HepG2 (cell line): Measurements from ENCODE around the gene SLC7A11. TPM values are rescaled to one million over a fixed set of nuclear protein-coding genes. Genes with fewer than 3 reads are reported as not detected.

Source experiments
- BCL6 ChIP-seq: IDR thresholded peaks from 2 replicates; pipeline ENCODE4 v1.6.1; 2016; ENCODE audit warnings: missing genetic modification reagents, missing compliant biosample characterization
- EP300 ChIP-seq, 3 experiments: sonication (generic) in 1 of 3; formaldehyde crosslinking in 1 of 3; IDR thresholded peaks; 2 replicates each; pipeline versions ENCODE4 v1.5.1 to v1.6.1; 2011 to 2020; ENCODE audit warnings: low read depth in 2 of 3, low read length in 2 of 3, borderline replicate concordance in 1 of 3, improper control_type of control experiment in 1 of 3, mild to moderate bottlenecking in 1 of 3, missing genetic modification reagents in 1 of 3, moderate library complexity in 1 of 3
- FOXO1 ChIP-seq: sonication (generic); formaldehyde crosslinking; IDR thresholded peaks from 2 replicates; pipeline ENCODE4 v1.4.0; 2020; ENCODE audit warnings: missing genetic modification reagents
- HNF4G ChIP-seq, 2 experiments: sonication (generic) in 1 of 2; formaldehyde crosslinking in 1 of 2; IDR thresholded peaks; 2 replicates each; pipeline versions ENCODE4 v1.4.0 to v1.6.1; 2011 to 2020; ENCODE audit warnings: borderline replicate concordance in 2 of 2, low read depth in 2 of 2, mild to moderate bottlenecking in 2 of 2, low read length in 1 of 2, missing genetic modification reagents in 1 of 2, moderate library complexity in 1 of 2
- JUNB ChIP-seq: sonication (generic); formaldehyde crosslinking; IDR thresholded peaks from 2 replicates; pipeline ENCODE4 v1.8.0; 2022; ENCODE audit warnings: missing genetic modification reagents, mild to moderate bottlenecking, borderline replicate concordance
- MATR3 ChIP-seq: sonication (generic); formaldehyde crosslinking; IDR thresholded peaks from 2 replicates; pipeline ENCODE4 v1.4.0; 2020; ENCODE audit warnings: missing genetic modification reagents
- SMAD3 ChIP-seq: sonication (generic); formaldehyde crosslinking; IDR thresholded peaks from 2 replicates; pipeline ENCODE4 v1.4.0; 2020; ENCODE audit warnings: missing genetic modification reagents
- ZBTB7A ChIP-seq: sonication (generic); formaldehyde crosslinking; IDR thresholded peaks from 2 replicates; pipeline ENCODE4 v1.8.0; 2022; ENCODE audit warnings: mild to moderate bottlenecking, missing genetic modification reagents
- ZFP37 ChIP-seq: sonication (generic); formaldehyde crosslinking; IDR thresholded peaks from 2 replicates; pipeline ENCODE4 v1.4.0; 2020; ENCODE audit warnings: missing genetic modification reagents, borderline replicate concordance
- ZNF619 ChIP-seq: sonication (generic); formaldehyde crosslinking; IDR thresholded peaks from 2 replicates; pipeline ENCODE4 v1.4.0; 2020; ENCODE audit warnings: mild to moderate bottlenecking, missing genetic modification reagents
- ZNF7 ChIP-seq: IDR thresholded peaks from 2 replicates; pipeline ENCODE4 v1.6.1; 2016; ENCODE audit warnings: missing biosample characterization, missing genetic modification reagents
- ZSCAN31 ChIP-seq: sonication (generic); formaldehyde crosslinking; IDR thresholded peaks from 2 replicates; pipeline ENCODE4 v1.5.0; 2020; ENCODE audit warnings: low read depth, mild to moderate bottlenecking, missing genetic modification reagents
- polyA plus RNA-seq, 8 experiments: library from polyadenylated mRNA; depleted of rRNA in 3 of 8; stranded (reverse) in 7 of 8; unstranded in 1 of 8; fragments of >200 nt; fragmentation: Illumina TruSeq in 4 of 8; extraction: Trizol in 4 of 8; gene quantifications; 2 replicates each; pipeline versions ENCODE4 v1.2.1 to v1.2.3, GENCODE V29; 2011 to 2016; ENCODE audit warnings: low read depth in 4 of 8, missing spikeins in 1 of 8, mixed read lengths in 1 of 8; ENCODE audit not compliant: insufficient read depth in 1 of 8
- total RNA-seq, 5 experiments: library from RNA; depleted of rRNA; stranded (reverse); fragments of >200 nt; fragmentation: Illumina TruSeq; extraction: Trizol; gene quantifications; 2 replicates each; pipeline ENCODE4 v1.2.3, GENCODE V29; 2016; ENCODE audit warnings: low read depth in 1 of 5
- TF ChIP-seq, protein P1 (sequence below): fragments of 450-650 bp; IDR thresholded peaks from 2 replicates; pipeline ENCODE4 v1.6.1; 2016
- TF ChIP-seq, protein P2 (sequence below): IDR thresholded peaks from 2 replicates; pipeline ENCODE4 v1.6.1; 2016
- TF ChIP-seq, protein P3 (sequence below): IDR thresholded peaks from 2 replicates; pipeline ENCODE4 v1.6.1; 2018; ENCODE audit warnings: missing genetic modification reagents
- TF ChIP-seq, protein P4 (sequence below): IDR thresholded peaks from 2 replicates; pipeline ENCODE4 v1.6.1; 2016; ENCODE audit warnings: low read depth, borderline replicate concordance
- TF ChIP-seq, protein P5 (sequence below), 2 experiments: fragments of 450-650 bp in 1 of 2; sonication (generic) in 1 of 2; formaldehyde crosslinking; IDR thresholded peaks; 2 replicates each; pipeline versions ENCODE4 v1.5.0 to v1.8.0; 2020 to 2022; ENCODE audit warnings: mild to moderate bottlenecking in 1 of 2, missing genetic modification reagents in 1 of 2
- TF ChIP-seq, protein P6 (sequence below): IDR thresholded peaks from 2 replicates; pipeline ENCODE4 v1.4.0; 2020; ENCODE audit warnings: mild to moderate bottlenecking, missing genetic modification reagents

SLC7A11 gene
- total and polyA plus RNA-seq, 2 of the 13 experiments (the other 11 are each of a cell fraction or from before 2014, with no cell fraction given) = 15.7 to 17.5 TPM

DNA sequence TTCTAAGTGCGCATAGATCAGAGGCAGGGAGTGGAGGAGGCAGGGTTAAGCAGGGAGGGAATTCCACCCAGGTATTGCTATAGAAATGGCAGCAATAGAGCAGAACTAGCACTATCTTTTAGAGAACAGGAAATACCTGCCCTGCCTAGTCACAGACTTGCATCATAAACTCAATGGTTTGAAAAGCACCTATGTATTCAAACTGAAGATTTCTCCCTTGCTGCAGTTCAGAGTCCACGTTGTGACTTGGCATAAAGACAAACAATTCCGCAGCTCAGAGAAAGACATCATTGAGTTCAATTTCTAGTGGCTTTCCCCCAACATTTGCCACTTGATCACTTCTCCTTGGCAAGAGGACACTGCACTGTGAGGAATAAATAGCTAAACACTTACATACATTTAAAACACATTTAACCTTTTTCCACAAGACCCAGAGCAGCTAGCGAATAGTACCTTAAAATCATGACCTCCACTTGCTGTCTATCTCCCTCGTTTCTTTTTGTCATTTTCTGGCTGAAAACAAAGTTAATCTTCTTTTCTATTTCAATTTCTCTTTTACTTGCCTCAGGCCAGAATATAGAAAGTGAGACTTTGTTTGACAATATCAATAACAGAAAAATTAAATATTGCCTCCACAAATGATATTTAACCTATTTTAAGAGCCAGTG, 42.4 kb downstream of the SLC7A11 start (continued):
- TF ChIP-seq, protein P1, sequence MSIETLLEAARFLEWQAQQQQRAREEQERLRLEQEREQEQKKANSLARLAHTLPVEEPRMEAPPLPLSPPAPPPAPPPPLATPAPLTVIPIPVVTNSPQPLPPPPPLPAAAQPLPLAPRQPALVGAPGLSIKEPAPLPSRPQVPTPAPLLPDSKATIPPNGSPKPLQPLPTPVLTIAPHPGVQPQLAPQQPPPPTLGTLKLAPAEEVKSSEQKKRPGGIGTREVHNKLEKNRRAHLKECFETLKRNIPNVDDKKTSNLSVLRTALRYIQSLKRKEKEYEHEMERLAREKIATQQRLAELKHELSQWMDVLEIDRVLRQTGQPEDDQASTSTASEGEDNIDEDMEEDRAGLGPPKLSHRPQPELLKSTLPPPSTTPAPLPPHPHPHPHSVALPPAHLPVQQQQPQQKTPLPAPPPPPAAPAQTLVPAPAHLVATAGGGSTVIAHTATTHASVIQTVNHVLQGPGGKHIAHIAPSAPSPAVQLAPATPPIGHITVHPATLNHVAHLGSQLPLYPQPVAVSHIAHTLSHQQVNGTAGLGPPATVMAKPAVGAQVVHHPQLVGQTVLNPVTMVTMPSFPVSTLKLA = 0 out of 2 replicates have a peak, but pooled peaks have one; percentile 24
- TF ChIP-seq MATR3 (CRISPR knock-in tag) (no peak), ZNF619 (CRISPR knock-in tag) (no peak), JUNB (CRISPR knock-in tag) (peak; percentile 92), HNF4G (IDR thresholded peaks at IDR 0.05; ENCODE audit: borderline replicate concordance, low read depth, low read length) (peak; percentile 87), HNF4G (CRISPR knock-in tag; IDR thresholded peaks at IDR 0.05; ENCODE audit: borderline replicate concordance, low read depth) (peak; percentile 80; the same call in 1 of the 2 replicates), EP300 (IDR thresholded peaks at IDR 0.05; ENCODE audit: low read depth in 2 of 2, low read length in 2 of 2) (peak; percentile 31 to 94; a peak in 2 of 4 replicates), EP300 (CRISPR knock-in tag; IDR thresholded peaks at IDR 0.05; ENCODE audit: borderline replicate concordance) (peak; percentile 96), ZBTB7A (CRISPR knock-in tag) (no peak), ZFP37 (CRISPR knock-in tag) (no peak), ZSCAN31 (CRISPR knock-in tag) (0 out of 2 replicates have a peak, but pooled peaks have one; percentile 52), SMAD3 (CRISPR knock-in tag) (peak; percentile 84; the same call in 1 of the 2 replicates), ZNF7 (CRISPR knock-in tag) (0 out of 2 replicates have a peak, but pooled peaks have one; percentile 4), FOXO1 (CRISPR knock-in tag) (peak; percentile 70; the same call in 1 of the 2 replicates), BCL6 (CRISPR knock-in tag) (peak; percentile 82)
- TF ChIP-seq, protein P2, sequence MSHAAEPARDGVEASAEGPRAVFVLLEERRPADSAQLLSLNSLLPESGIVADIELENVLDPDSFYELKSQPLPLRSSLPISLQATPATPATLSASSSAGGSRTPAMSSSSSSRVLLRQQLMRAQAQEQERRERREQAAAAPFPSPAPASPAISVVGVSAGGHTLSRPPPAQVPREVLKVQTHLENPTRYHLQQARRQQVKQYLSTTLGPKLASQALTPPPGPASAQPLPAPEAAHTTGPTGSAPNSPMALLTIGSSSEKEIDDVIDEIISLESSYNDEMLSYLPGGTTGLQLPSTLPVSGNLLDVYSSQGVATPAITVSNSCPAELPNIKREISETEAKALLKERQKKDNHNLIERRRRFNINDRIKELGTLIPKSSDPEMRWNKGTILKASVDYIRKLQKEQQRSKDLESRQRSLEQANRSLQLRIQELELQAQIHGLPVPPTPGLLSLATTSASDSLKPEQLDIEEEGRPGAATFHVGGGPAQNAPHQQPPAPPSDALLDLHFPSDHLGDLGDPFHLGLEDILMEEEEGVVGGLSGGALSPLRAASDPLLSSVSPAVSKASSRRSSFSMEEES (CRISPR knock-in tag) = peak; percentile 64; the same call in 1 of the 2 replicates
- TF ChIP-seq, protein P3, sequence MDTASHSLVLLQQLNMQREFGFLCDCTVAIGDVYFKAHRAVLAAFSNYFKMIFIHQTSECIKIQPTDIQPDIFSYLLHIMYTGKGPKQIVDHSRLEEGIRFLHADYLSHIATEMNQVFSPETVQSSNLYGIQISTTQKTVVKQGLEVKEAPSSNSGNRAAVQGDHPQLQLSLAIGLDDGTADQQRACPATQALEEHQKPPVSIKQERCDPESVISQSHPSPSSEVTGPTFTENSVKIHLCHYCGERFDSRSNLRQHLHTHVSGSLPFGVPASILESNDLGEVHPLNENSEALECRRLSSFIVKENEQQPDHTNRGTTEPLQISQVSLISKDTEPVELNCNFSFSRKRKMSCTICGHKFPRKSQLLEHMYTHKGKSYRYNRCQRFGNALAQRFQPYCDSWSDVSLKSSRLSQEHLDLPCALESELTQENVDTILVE = peak; percentile 87
- TF ChIP-seq, protein P4, sequence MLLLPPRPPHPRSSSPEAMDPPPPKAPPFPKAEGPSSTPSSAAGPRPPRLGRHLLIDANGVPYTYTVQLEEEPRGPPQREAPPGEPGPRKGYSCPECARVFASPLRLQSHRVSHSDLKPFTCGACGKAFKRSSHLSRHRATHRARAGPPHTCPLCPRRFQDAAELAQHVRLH = peak; percentile 69; the same call in 1 of the 2 replicates
- TF ChIP-seq, protein P5, sequence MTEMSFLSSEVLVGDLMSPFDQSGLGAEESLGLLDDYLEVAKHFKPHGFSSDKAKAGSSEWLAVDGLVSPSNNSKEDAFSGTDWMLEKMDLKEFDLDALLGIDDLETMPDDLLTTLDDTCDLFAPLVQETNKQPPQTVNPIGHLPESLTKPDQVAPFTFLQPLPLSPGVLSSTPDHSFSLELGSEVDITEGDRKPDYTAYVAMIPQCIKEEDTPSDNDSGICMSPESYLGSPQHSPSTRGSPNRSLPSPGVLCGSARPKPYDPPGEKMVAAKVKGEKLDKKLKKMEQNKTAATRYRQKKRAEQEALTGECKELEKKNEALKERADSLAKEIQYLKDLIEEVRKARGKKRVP (CRISPR knock-in tag; IDR thresholded peaks at IDR 0.05) = peak in 1 of 2 experiments; percentile 97; a peak in 2 of 4 replicates
- TF ChIP-seq, protein P6, sequence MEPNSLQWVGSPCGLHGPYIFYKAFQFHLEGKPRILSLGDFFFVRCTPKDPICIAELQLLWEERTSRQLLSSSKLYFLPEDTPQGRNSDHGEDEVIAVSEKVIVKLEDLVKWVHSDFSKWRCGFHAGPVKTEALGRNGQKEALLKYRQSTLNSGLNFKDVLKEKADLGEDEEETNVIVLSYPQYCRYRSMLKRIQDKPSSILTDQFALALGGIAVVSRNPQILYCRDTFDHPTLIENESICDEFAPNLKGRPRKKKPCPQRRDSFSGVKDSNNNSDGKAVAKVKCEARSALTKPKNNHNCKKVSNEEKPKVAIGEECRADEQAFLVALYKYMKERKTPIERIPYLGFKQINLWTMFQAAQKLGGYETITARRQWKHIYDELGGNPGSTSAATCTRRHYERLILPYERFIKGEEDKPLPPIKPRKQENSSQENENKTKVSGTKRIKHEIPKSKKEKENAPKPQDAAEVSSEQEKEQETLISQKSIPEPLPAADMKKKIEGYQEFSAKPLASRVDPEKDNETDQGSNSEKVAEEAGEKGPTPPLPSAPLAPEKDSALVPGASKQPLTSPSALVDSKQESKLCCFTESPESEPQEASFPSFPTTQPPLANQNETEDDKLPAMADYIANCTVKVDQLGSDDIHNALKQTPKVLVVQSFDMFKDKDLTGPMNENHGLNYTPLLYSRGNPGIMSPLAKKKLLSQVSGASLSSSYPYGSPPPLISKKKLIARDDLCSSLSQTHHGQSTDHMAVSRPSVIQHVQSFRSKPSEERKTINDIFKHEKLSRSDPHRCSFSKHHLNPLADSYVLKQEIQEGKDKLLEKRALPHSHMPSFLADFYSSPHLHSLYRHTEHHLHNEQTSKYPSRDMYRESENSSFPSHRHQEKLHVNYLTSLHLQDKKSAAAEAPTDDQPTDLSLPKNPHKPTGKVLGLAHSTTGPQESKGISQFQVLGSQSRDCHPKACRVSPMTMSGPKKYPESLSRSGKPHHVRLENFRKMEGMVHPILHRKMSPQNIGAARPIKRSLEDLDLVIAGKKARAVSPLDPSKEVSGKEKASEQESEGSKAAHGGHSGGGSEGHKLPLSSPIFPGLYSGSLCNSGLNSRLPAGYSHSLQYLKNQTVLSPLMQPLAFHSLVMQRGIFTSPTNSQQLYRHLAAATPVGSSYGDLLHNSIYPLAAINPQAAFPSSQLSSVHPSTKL (CRISPR knock-in tag) = peak; percentile 99
